Caco-2 (cell line): ENCODE data around the gene THBS2. TPM values are rescaled to one million over a fixed set of nuclear protein-coding genes. Genes with fewer than 3 reads are reported as not detected.

ENCODE experiments used
- BruUV-seq: library from RNA; stranded (reverse); fragments of 400-500 nt; replicated peaks from 2 replicates; lab custom pipeline; 2021; lab: Mats Ljungman, UMichigan
- CTCF ChIA-PET: fragments of 300-600 bp; sonication (Branson Sonifier 250); formaldehyde crosslinking; loops from one replicate; lab custom pipeline; 2022; ENCODE audit warnings: antibody characterized with exemption; lab: Charles Lee
- POLR2A ChIA-PET: fragments of 300-600 bp; sonication (Branson Sonifier 250); formaldehyde crosslinking; loops from one replicate; lab custom pipeline; 2022; ENCODE audit warnings: antibody characterized with exemption; lab: Charles Lee
- DNase-seq, 2 experiments: peaks; one replicate each; pipeline versions ENCODE4 v3.0.0 to v3.0.0-alpha.2; 2020 to 2022
- H3K27me3 ChIP-seq: replicated peaks from 2 replicates; pipeline ENCODE4 v1.6.0; 2011; ENCODE audit warnings: low read length; ENCODE audit not compliant: control insufficient read depth, insufficient read depth
- H3K36me3 ChIP-seq: 2 replicates; pipeline ENCODE4 v1.5.1; 2011; ENCODE audit warnings: low read length; ENCODE audit not compliant: control insufficient read depth, insufficient read depth
- H3K4me1 ChIP-seq: fragments of 250-450 bp; sonication (Bioruptor Pico); 2 replicates; pipeline ENCODE4 v1.5.1; 2020; ENCODE audit warnings: mild to moderate bottlenecking
- H3K4me3 ChIP-seq: 2 replicates; pipeline ENCODE4 v1.5.1; 2011; ENCODE audit warnings: low read depth, mild to moderate bottlenecking, control low read depth, low read length
- H3K9me3 ChIP-seq: fragments of 250-450 bp; sonication (Bioruptor Pico); 2 replicates; pipeline ENCODE4 v1.5.1; 2020; ENCODE audit warnings: mild to moderate bottlenecking, moderate library complexity
- H3K27ac Mint-ChIP-seq: one replicate; pipeline ENCODE4 v1.8.0; 2022; ENCODE audit warnings: mixed read lengths; ENCODE audit not compliant: unreplicated experiment
- H3K27me3 Mint-ChIP-seq: one replicate; pipeline ENCODE4 v1.8.0; 2022; ENCODE audit warnings: mixed read lengths; ENCODE audit not compliant: insufficient read depth, unreplicated experiment
- H3K36me3 Mint-ChIP-seq: one replicate; pipeline ENCODE4 v1.8.0; 2022; ENCODE audit warnings: mild to moderate bottlenecking, mixed read lengths; ENCODE audit not compliant: insufficient read depth, unreplicated experiment
- H3K4me1 Mint-ChIP-seq: one replicate; pipeline ENCODE4 v1.8.0; 2022; ENCODE audit warnings: low read depth, mixed read lengths; ENCODE audit not compliant: unreplicated experiment
- H3K4me3 Mint-ChIP-seq: one replicate; pipeline ENCODE4 v1.8.0; 2022; ENCODE audit warnings: mild to moderate bottlenecking, moderate library complexity, mixed read lengths; ENCODE audit not compliant: unreplicated experiment
- H3K9me3 Mint-ChIP-seq: one replicate; pipeline ENCODE4 v1.8.0; 2022; ENCODE audit warnings: mixed read lengths; ENCODE audit not compliant: unreplicated experiment
- CTCF ChIP-seq, 2 experiments: fragments of 200-600 bp in 1 of 2; IDR thresholded peaks; 1 replicate in 1 of 2; 2 replicates in 1 of 2; pipeline versions ENCODE4 v1.5.1 to v1.8.0; 2011 to 2022; ENCODE audit warnings: antibody characterized with exemption in 1 of 2, control low read depth in 1 of 2, inconsistent platforms in 1 of 2, low read depth in 1 of 2, low read length in 1 of 2, mild to moderate bottlenecking in 1 of 2, moderate library complexity in 1 of 2; ENCODE audit not compliant: insufficient read depth in 1 of 2, severe bottlenecking in 1 of 2, unreplicated experiment in 1 of 2
- intact Hi-C: fragments of 100-400 bp; cut with micrococcal nuclease; formaldehyde crosslinking; loops from one replicate; pipeline ENCODE4 v1.10.0; 2022; ENCODE audit not compliant: unreplicated experiment
- total RNA-seq: library from RNA; stranded (reverse); gene quantifications from 2 replicates; pipeline ENCODE4 v1.2.3, GENCODE V29; 2022

Gene THBS2
- total RNA-seq, 1 experiment from 2014 or later = 0.07 TPM

DNA sequence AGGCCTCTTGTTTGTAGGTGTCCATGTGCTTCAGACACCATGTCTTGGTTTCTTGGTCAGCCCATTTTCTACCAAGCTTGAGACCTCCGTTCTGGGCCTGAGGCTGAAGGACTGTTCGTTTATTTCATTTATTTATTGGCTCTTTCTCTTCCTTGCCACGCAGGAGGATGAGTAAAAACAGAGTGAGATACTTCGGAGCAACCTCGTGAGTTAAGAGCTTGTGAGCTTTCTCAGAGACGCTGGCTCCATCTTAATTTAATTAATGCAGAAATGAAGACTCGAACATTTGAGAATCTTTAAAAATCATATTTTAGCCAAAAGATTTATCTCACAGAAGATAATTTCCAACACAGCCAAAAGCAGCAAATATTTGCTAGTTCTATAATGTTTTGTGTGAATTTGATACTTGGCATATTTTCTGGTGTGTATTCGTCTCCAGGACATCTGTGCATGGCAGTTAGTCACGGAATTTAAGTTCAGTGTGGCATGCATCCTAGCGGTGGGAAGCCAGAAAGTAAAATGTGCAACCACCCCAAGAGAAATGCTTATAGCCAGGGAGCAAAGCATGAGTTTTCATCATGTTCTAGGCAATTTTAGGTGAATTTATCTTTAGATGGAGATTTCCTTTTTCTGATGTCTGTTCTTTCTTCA lies 76.0 kb downstream of the THBS2 start:
- ChIA-PET POLR2A (no interaction called here), CTCF (no interaction called here)
- Mint-ChIP-seq H3K27me3 (peaks cover 5% of the 10 kb centered on the region), H3K36me3 (no peaks in the 10 kb centered on the region), H3K4me1 (no peaks in the 10 kb centered on the region), H3K9me3 (no peaks in the 10 kb centered on the region), H3K4me3 (no peak overlapping the region), H3K27ac (no peak overlapping the region)
- no peaks in the 10 kb centered on the region for H3K4me1 ChIP-seq
- DNase-seq = no peak
- intact Hi-C loops = no loop called here
- H3K4me3 ChIP-seq = no peak overlapping the region
- H3K9me3 ChIP-seq = no peaks in the 10 kb centered on the region
- H3K27me3 ChIP-seq = no peaks in the 10 kb centered on the region
- TF ChIP-seq CTCF (IDR thresholded peaks at IDR 0.05; ENCODE audit: insufficient read depth in 1 of 2, low read depth in 1 of 2, low read length in 1 of 2, severe bottlenecking in 1 of 2, unreplicated experiment in 1 of 2) = no peak
- no peaks in the 10 kb centered on the region for H3K36me3 ChIP-seq
- BruUV-seq = no TSS peak

GRCh38 chr6:169176361-169176991 lies 77.2 kb downstream of the THBS2 start:
- intact Hi-C loops = no loop called here
- POLR2A ChIA-PET = no interaction called here
- H3K27ac Mint-ChIP-seq = no peak overlapping the region

GRCh38 chr6:169175360-169175887 lies 78.2 kb downstream of the THBS2 start:
- no peak for DNase-seq
- H3K4me1 ChIP-seq = no peaks in the 10 kb centered on the region
- Mint-ChIP-seq H3K4me1 (no peaks in the 10 kb centered on the region), H3K27me3 (peaks cover 5% of the 10 kb centered on the region), H3K9me3 (no peaks in the 10 kb centered on the region), H3K4me3 (no peak overlapping the region), H3K36me3 (no peaks in the 10 kb centered on the region), H3K27ac (no peak overlapping the region)
- TF ChIP-seq CTCF (IDR thresholded peaks at IDR 0.05; ENCODE audit: insufficient read depth in 1 of 2, low read depth in 1 of 2, low read length in 1 of 2, severe bottlenecking in 1 of 2, unreplicated experiment in 1 of 2) = no peak
- H3K9me3 ChIP-seq = no peaks in the 10 kb centered on the region
- ChIA-PET POLR2A (no interaction called here), CTCF (no interaction called here)
- H3K27me3 ChIP-seq = no peaks in the 10 kb centered on the region
- intact Hi-C loops = no loop called here
- no peaks in the 10 kb centered on the region for H3K36me3 ChIP-seq
- no peak overlapping the region for H3K4me3 ChIP-seq
- no TSS peak for BruUV-seq

More at GRCh38 chr6:169176361-169176991, 77.2 kb downstream of the THBS2 start:
- no peak for DNase-seq
- Histone ChIP-seq H3K4me1 (no peaks in the 10 kb centered on the region), H3K4me3 (no peak overlapping the region), H3K36me3 (no peaks in the 10 kb centered on the region), H3K27me3 (no peaks in the 10 kb centered on the region), H3K9me3 (no peaks in the 10 kb centered on the region)
- Mint-ChIP-seq H3K9me3 (no peaks in the 10 kb centered on the region), H3K27me3 (peaks cover 5% of the 10 kb centered on the region), H3K4me1 (no peaks in the 10 kb centered on the region), H3K4me3 (no peak overlapping the region), H3K36me3 (no peaks in the 10 kb centered on the region)
- CTCF ChIA-PET = no interaction called here
- TF ChIP-seq CTCF (IDR thresholded peaks at IDR 0.05; ENCODE audit: insufficient read depth in 1 of 2, low read depth in 1 of 2, low read length in 1 of 2, severe bottlenecking in 1 of 2, unreplicated experiment in 1 of 2) = no peak
- BruUV-seq = no TSS peak
